HT1080 (cell line): ENCODE measurements around the gene GNG4. TPM values are rescaled to one million over a fixed set of nuclear protein-coding genes. Genes with fewer than 3 reads are reported as not detected.

ENCODE experiments used
- small RNA-seq: library from RNA; depleted of rRNA; stranded (forward); fragments of <200 nt; gene quantifications from one replicate; pipeline ENCODE3, GENCODE V24; 2014
- total RNA-seq: library from RNA; depleted of rRNA; stranded (reverse); fragments of >200 nt; shearing (Covaris generic); gene quantifications from 2 replicates; pipeline ENCODE4 v1.2.3, GENCODE V29; 2014; rRNA removed

The GNG4 gene
- total RNA-seq, 1 experiment from 2014 or later: 2.0 TPM

Small RNA genes within 50 kb of the gene (small RNA-seq; reads per million reads assigned to genes)
- gene MTCO3P46 (not detected), gene MTND4LP21 (not detected)

Other genes starting within 250 kb of the GNG4 start
- 25.7 and 29.3 TPM in 2 replicates for gene B3GALNT2, start 145.3 kb downstream of the GNG4 start, total RNA-seq
- gene LYST, start 217.1 kb upstream of the GNG4 start, total RNA-seq: 5.4 and 5.7 TPM in 2 replicates